ENCODE results near the gene PRKG1.

DNA sequence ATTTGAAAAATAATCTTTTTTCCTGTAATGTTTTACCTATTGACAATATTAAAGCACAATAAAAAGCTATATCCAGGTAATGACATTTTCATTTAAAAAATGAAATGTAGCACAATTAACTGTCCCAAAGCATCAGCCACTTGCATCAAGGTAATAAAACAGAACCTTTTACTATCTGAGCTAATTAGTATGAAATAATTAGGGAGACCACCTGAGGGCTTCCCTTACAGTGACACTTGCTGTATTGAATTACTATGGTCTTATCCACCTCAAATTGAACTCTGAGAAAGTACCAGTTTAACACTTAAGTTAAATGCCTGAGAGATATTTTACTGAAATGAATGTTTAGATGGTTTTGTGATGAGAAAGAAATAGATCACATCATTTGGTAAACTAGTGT lies 1120.4 kb downstream of the PRKG1 start:
- TF ChIP-seq POLR2A (IDR thresholded peaks at IDR 0.05): no peak
- no peak for TF ChIP-seq CTCF (IDR thresholded peaks at IDR 0.05)
